Prostate gland (tissue), 2 donors: ENCODE measurements around the gene FBXO3.

ENCODE experiments used
- POLR2A ChIP-seq: fragments of 450-650 bp; IDR thresholded peaks from one replicate; pipeline ENCODE4 v1.6.1; 2016; ENCODE audit warnings: antibody characterized with exemption, mild to moderate bottlenecking
- TF ChIP-seq, protein P1 (sequence below), 4 experiments: fragments of 200-600 bp in 2 of 4; fragments of 450-650 bp in 2 of 4; sonication (generic) in 2 of 4; IDR thresholded peaks; 1 replicate in 3 of 4; 2 replicates in 1 of 4; pipeline ENCODE4 v1.5.1; 2016 to 2019; ENCODE audit warnings: antibody characterized with exemption in 4 of 4, mild to moderate bottlenecking in 2 of 4, moderate library complexity in 2 of 4

DNA sequence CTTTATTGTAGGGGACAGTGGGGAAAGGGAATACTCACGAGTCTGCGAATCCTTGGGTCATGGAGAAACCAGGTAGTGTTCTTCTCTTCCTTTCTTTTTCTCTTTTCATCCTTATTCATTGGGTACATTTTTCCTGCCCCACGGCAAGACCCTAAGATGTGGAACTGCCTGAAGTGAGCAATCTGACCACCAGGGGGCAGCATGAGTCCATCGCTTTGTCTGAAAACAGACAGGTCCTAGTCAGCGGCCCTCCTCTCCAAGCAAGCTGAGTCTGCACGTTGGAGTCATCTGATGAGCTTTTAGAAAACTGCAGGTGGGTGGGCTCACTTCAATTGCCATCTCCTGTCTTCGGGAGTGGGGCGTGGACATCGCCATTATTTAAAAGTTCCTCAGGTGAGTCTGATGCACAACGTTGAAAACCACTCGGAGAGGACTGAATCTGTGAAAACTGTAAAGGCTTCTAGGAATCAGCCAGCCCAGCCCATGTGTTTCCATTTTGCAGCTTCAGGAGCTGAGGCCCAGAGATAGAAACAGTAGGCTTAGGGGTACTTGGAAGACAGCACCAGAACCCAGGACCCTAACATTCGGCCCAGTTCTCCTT lies 34.0 kb upstream of the FBXO3 start:
- TF ChIP-seq, protein P1, sequence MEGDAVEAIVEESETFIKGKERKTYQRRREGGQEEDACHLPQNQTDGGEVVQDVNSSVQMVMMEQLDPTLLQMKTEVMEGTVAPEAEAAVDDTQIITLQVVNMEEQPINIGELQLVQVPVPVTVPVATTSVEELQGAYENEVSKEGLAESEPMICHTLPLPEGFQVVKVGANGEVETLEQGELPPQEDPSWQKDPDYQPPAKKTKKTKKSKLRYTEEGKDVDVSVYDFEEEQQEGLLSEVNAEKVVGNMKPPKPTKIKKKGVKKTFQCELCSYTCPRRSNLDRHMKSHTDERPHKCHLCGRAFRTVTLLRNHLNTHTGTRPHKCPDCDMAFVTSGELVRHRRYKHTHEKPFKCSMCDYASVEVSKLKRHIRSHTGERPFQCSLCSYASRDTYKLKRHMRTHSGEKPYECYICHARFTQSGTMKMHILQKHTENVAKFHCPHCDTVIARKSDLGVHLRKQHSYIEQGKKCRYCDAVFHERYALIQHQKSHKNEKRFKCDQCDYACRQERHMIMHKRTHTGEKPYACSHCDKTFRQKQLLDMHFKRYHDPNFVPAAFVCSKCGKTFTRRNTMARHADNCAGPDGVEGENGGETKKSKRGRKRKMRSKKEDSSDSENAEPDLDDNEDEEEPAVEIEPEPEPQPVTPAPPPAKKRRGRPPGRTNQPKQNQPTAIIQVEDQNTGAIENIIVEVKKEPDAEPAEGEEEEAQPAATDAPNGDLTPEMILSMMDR (IDR thresholded peaks at IDR 0.05) = peak; percentile 76 to 93 (median 84)
- no peak for TF ChIP-seq POLR2A
